Uterus (tissue), 4 donors: ENCODE measurements around the gene RHCE. TPM values are rescaled to one million over a fixed set of nuclear protein-coding genes. Genes with fewer than 3 reads are reported as not detected.
"Not testable (repeated sequence)": the region's sequence is repeated elsewhere in the genome, so short reads cannot be mapped to it uniquely, and the experiment has no call there.

Experiments used
- DNase-seq, 2 donors: peaks; one replicate each; pipeline ENCODE4 v3.0.0-alpha.2; 2019 to 2020
- H3K27ac ChIP-seq, 2 donors: fragments of 200-600 bp; sonication (generic); 1 replicate in 1 of 2; 2 replicates in 1 of 2; pipeline ENCODE4 v1.5.1; 2016 to 2018
- H3K27me3 ChIP-seq, 2 donors: fragments of 200-600 bp; sonication (generic); one replicate each; pipeline ENCODE4 v1.5.1; 2018 to 2019; ENCODE audit warnings: control low read depth in 1 of 2
- H3K36me3 ChIP-seq, 2 donors: fragments of 200-600 bp; sonication (generic); one replicate each; pipeline ENCODE4 v1.5.1; 2019; ENCODE audit warnings: control low read depth in 1 of 2
- H3K4me1 ChIP-seq, 2 donors: fragments of 200-600 bp; sonication (generic); one replicate each; pipeline ENCODE4 v1.5.1; 2018 to 2019; ENCODE audit warnings: control low read depth in 1 of 2
- H3K4me3 ChIP-seq, 2 donors: fragments of 200-600 bp; sonication (generic); 1 replicate in 1 of 2; 2 replicates in 1 of 2; pipeline ENCODE4 v1.5.1; 2018 to 2019; ENCODE audit warnings: mild to moderate bottlenecking in 1 of 2
- H3K9me3 ChIP-seq, 2 donors: fragments of 200-600 bp; sonication (generic); one replicate each; pipeline ENCODE4 v1.5.1; 2019; ENCODE audit warnings: control low read depth in 1 of 2
- CTCF ChIP-seq, 4 experiments: fragments of 200-600 bp in 2 of 4; fragments of 450-650 bp in 2 of 4; sonication (generic) in 2 of 4; IDR thresholded peaks; one replicate each; pipeline ENCODE4 v1.5.1; 2016 to 2019; ENCODE audit warnings: antibody characterized with exemption in 4 of 4, mild to moderate bottlenecking in 2 of 4, moderate library complexity in 1 of 4
- POLR2A ChIP-seq, 2 donors: fragments of 450-650 bp; IDR thresholded peaks; one replicate each; pipeline ENCODE4 v1.6.1; 2016; ENCODE audit warnings: antibody characterized with exemption in 2 of 2, mild to moderate bottlenecking in 1 of 2, moderate library complexity in 1 of 2
- intact Hi-C: fragments of 100-400 bp; cut with DNase I; formaldehyde crosslinking; loops from one replicate; pipeline ENCODE4 v1.15.1; 2023; ENCODE audit warnings: low total_unique reads
- total RNA-seq, 4 donors: library from RNA; depleted of rRNA in 3 of 4; stranded (reverse); fragments of >200 nt in 3 of 4; gene quantifications; one replicate each; pipeline versions ENCODE4 v1.1.0 to v1.2.4, GENCODE V29; 2014 to 2023
- donor health status: DM: yes; HTN: yes; CAD: no.

Gene RHCE
- total RNA-seq, 4 donors from 2014 or later = 0.41 TPM; not detected in 3

DNA sequence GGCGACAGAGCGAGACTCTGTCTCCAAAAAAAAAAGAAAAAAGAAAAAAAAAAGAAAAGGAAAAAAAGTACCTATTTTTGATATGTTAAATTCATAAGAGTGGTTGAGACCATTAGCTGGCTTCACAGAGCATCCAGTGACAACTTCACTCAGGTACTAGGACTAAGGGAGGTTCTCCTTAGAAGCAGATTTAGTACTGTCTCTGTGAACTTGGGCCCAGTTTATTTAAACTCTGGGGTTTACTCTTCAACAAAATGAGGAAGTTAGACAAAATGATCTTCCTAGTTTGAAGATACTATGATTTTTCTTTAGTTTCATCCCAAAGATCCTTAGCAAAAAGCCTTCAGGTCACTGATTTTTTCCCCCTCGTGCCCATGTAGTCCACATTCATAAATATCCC is 31.3 kb upstream of the RHCE start:
- Histone ChIP-seq H3K27ac (no peak overlapping the region), H3K9me3 (no peaks in the 10 kb centered on the region), H3K4me3 (no peak overlapping the region), H3K27me3 (no peaks in the 10 kb centered on the region), H3K4me1 (no peaks in the 10 kb centered on the region), H3K36me3 (no peaks in the 10 kb centered on the region)
- no peak for DNase-seq
- TF ChIP-seq CTCF (IDR thresholded peaks at IDR 0.05) (no peak), POLR2A (IDR thresholded peaks at IDR 0.05) (no peak)
- intact Hi-C loops = no loop called here

GRCh38 chr1:25450891-25451290 is 30.3 kb upstream of the RHCE start:
- Histone ChIP-seq H3K4me1 (no peaks in the 10 kb centered on the region), H3K4me3 (no peak overlapping the region), H3K9me3 (no peaks in the 10 kb centered on the region), H3K27me3 (no peaks in the 10 kb centered on the region), H3K27ac (no peak overlapping the region), H3K36me3 (no peaks in the 10 kb centered on the region)
- DNase-seq = no peak
- TF ChIP-seq POLR2A (IDR thresholded peaks at IDR 0.05) (no peak), CTCF (IDR thresholded peaks at IDR 0.05) (no peak)
- intact Hi-C loops = no loop called here

GRCh38 chr1:25447547-25447946 is 26.9 kb upstream of the RHCE start:
- no peaks in the 10 kb centered on the region for H3K36me3 ChIP-seq
- intact Hi-C loops = no loop called here
- no peak for DNase-seq
- no peak overlapping the region for H3K27ac ChIP-seq
- no peak overlapping the region for H3K4me3 ChIP-seq
- no peaks in the 10 kb centered on the region for H3K4me1 ChIP-seq
- no peaks in the 10 kb centered on the region for H3K9me3 ChIP-seq
- TF ChIP-seq CTCF (IDR thresholded peaks at IDR 0.05) = no peak
- TF ChIP-seq POLR2A (IDR thresholded peaks at IDR 0.05) = no peak
- no peaks in the 10 kb centered on the region for H3K27me3 ChIP-seq

DNA sequence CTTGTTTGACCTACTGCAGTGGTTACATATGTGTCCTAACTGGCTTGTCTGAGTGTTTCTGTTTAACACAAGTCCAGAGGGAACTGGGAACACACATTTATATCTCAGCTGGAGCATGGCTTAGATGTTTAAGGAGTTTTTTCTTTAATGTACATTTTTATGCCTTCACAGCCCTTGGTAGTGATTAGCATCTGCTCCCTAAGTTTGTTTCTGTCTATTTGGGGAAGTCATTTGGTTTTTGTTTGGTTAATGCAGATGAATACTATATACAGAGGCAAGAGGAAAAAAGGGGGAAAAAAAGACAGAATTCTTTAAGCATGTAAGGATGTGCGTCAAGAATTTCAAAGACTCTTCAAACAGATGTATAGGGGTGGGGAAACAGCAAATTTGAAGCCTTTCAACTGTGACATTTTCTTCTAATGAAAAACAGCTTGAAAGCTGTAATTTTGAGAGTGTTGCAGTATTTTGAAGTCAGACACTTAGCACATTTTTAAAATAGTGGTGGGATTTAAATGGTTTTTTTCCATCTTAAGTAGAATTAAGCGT is 25.4 kb upstream of the RHCE start:
- H3K27ac ChIP-seq = no peak overlapping the region
- H3K9me3 ChIP-seq = no peaks in the 10 kb centered on the region
- intact Hi-C loops = no loop called here
- H3K27me3 ChIP-seq = no peaks in the 10 kb centered on the region
- no peak for DNase-seq
- H3K4me3 ChIP-seq = no peak overlapping the region
- no peaks in the 10 kb centered on the region for H3K36me3 ChIP-seq
- H3K4me1 ChIP-seq = no peaks in the 10 kb centered on the region
- TF ChIP-seq POLR2A (IDR thresholded peaks at IDR 0.05) (no peak), CTCF (IDR thresholded peaks at IDR 0.05) (no peak)

- DNase-seq, H3K27ac ChIP-seq, H3K36me3 ChIP-seq, H3K27me3 ChIP-seq, H3K4me3 ChIP-seq, intact Hi-C loops, H3K4me1 ChIP-seq, H3K9me3 ChIP-seq: not testable (repeated sequence)
Observed at GRCh38 chr1:25444604-25445003, 24.0 kb upstream of the RHCE start.
